ENCODE measurements around the gene ZBTB32.

The ZBTB32 gene

GRCh38 chr19:35739275-35740107, 35.1 kb downstream of the ZBTB32 start:
- no peak for DNase-seq

GRCh38 chr19:35740108-35740422, 35.7 kb downstream of the ZBTB32 start:
- no peak for DNase-seq

- DNase-seq, result peak; percentile 95
Observed at GRCh38 chr19:35740423-35741202, 36.3 kb downstream of the ZBTB32 start.

GRCh38 chr19:35741203-35741515, 36.8 kb downstream of the ZBTB32 start:
- no peak for DNase-seq

- DNase-seq, result peak; percentile 81
Observed at GRCh38 chr19:35742121-35742724, 37.9 kb downstream of the ZBTB32 start, which contains the start of gene IGFLR1. TSS of gene IGFLR1 (minus strand) at chr19:35742452. CDS start at chr19:35741180, 1,272 bp downstream.

GRCh38 chr19:35743640-35744429, 39.5 kb downstream of the ZBTB32 start:
- no peak for DNase-seq

GRCh38 chr19:35744430-35745327, 40.3 kb downstream of the ZBTB32 start:
- DNase-seq, result peak; percentile 96

GRCh38 chr19:35745328-35746086, 41.1 kb downstream of the ZBTB32 start, which contains the start of the genes PSENEN and U2AF1L4:
TSS of gene PSENEN (plus strand) at chr19:35745651. CDS start at chr19:35745931, 280 bp downstream.
TSS of gene U2AF1L4 (minus strand) at chr19:35745418. CDS start at chr19:35745391, 27 bp downstream.
- DNase-seq, result peak; percentile 99

GRCh38 chr19:35746087-35746462, 41.7 kb downstream of the ZBTB32 start:
- DNase-seq, result no peak

GRCh38 chr19:35746531-35746930, 42.2 kb downstream of the ZBTB32 start:
- no peak for DNase-seq

- DNase-seq, result peak; percentile 100
Observed at GRCh38 chr19:35748106-35749020, 44.0 kb downstream of the ZBTB32 start, which contains the start of gene LIN37. TSS of gene LIN37 (plus strand) at chr19:35748576. CDS start at chr19:35748725, 149 bp downstream.

- DNase-seq, result no peak
Observed at GRCh38 chr19:35750167-35750566, 45.8 kb downstream of the ZBTB32 start.

GRCh38 chr19:35751839-35752745, 47.7 kb downstream of the ZBTB32 start:
- no peak for DNase-seq

- no peak for DNase-seq
Observed at GRCh38 chr19:35752746-35753350, 48.5 kb downstream of the ZBTB32 start.

- no peak for DNase-seq
Observed at GRCh38 chr19:35753634-35754369, 49.4 kb downstream of the ZBTB32 start.

GRCh38 chr19:35754370-35755130, 50.2 kb downstream of the ZBTB32 start:
- DNase-seq, result no peak

- DNase-seq, result no peak
Observed at GRCh38 chr19:35755131-35755549, 50.8 kb downstream of the ZBTB32 start.

Measured in CD4-positive, alpha-beta T cell treated with Interleukin-17A for 1 hour (primary cell).